Endodermal cell (in vitro differentiated cells): ENCODE measurements around the gene WNT2. TPM values are rescaled to one million over a fixed set of nuclear protein-coding genes. Genes with fewer than 3 reads are reported as not detected.

Source experiments
- DNase-seq: peaks from one replicate; pipeline ENCODE4 v3.0.0-alpha.2; 2017
- H3K27ac ChIP-seq: 2 replicates; pipeline ENCODE4 v1.5.1; 2013; ENCODE audit warnings: mild to moderate bottlenecking, low read depth, low read length, moderate library complexity
- H3K27me3 ChIP-seq: 2 replicates; pipeline ENCODE4 v1.6.1; 2013; ENCODE audit warnings: mild to moderate bottlenecking, low read length, moderate library complexity; ENCODE audit not compliant: insufficient read depth, control insufficient read depth, poor library complexity, severe bottlenecking
- H3K36me3 ChIP-seq: 2 replicates; pipeline ENCODE4 v1.7.0; 2013; ENCODE audit warnings: mild to moderate bottlenecking, low read length, moderate library complexity; ENCODE audit not compliant: control insufficient read depth, insufficient read depth
- H3K4me1 ChIP-seq: one replicate; pipeline ENCODE4 v1.7.0; 2013; ENCODE audit warnings: low read length; ENCODE audit not compliant: control insufficient read depth, insufficient read depth
- H3K4me3 ChIP-seq: 2 replicates; pipeline ENCODE4 v1.5.1; 2013; ENCODE audit warnings: mild to moderate bottlenecking, low read length, moderate library complexity
- H3K9ac ChIP-seq: 2 replicates; pipeline ENCODE4 v1.6.1; 2013; ENCODE audit warnings: mild to moderate bottlenecking, low read length, moderate library complexity; ENCODE audit not compliant: poor library complexity, severe bottlenecking; ENCODE audit errors: extremely low read depth
- H3K9me3 ChIP-seq: 2 replicates; pipeline ENCODE4 v1.6.1; 2013; ENCODE audit warnings: mild to moderate bottlenecking, low read length, moderate library complexity; ENCODE audit not compliant: control insufficient read depth
- H3K27ac Mint-ChIP-seq: 2 replicates; pipeline ENCODE4 v1.8.0; 2020; ENCODE audit warnings: mixed read lengths
- H3K27me3 Mint-ChIP-seq: 2 replicates; pipeline ENCODE4 v1.8.0; 2021; ENCODE audit warnings: mild to moderate bottlenecking, mixed read lengths; ENCODE audit not compliant: insufficient read depth
- H3K36me3 Mint-ChIP-seq: 2 replicates; pipeline ENCODE4 v1.8.0; 2020; ENCODE audit warnings: low read depth, mixed read lengths
- H3K4me1 Mint-ChIP-seq: 2 replicates; pipeline ENCODE4 v1.8.0; 2020; ENCODE audit warnings: mixed read lengths
- H3K4me3 Mint-ChIP-seq: 2 replicates; pipeline ENCODE4 v1.8.0; 2020; ENCODE audit warnings: mild to moderate bottlenecking, moderate library complexity, mixed read lengths
- H3K9me3 Mint-ChIP-seq: 2 replicates; pipeline ENCODE4 v1.8.0; 2020; ENCODE audit warnings: mild to moderate bottlenecking, mixed read lengths
- WGBS, 2 experiments: methylation state at CpG; one replicate each; pipeline versions ENCODE4 v1.1.5 to v1.1.7; 2013; ENCODE audit warnings: missing lambda C conversion rate in 2 of 2, mixed read lengths in 1 of 2; ENCODE audit not compliant: insufficient coverage in 1 of 2, insufficient read length in 1 of 2; 5-methylcytosine and 5-hydroxymethylcytosine counted together
- total RNA-seq, 2 donors: library from RNA; stranded (reverse); fragmentation: NEBNext Ultra II Directional in 1 of 2; extraction: Animal tissue kit (Norgen Biotek cat#: 25700) in 1 of 2; gene quantifications; 2 replicates in 1 of 2; 3 replicates in 1 of 2; pipeline ENCODE4 v1.2.1, GENCODE V29; 2021
- TF ChIP-seq, protein P1 (sequence below): fragments of 200-600 bp; sonication (generic); conservative IDR thresholded peaks from 2 replicates; pipeline ENCODE4 v1.5.0; 2021; ENCODE audit warnings: antibody characterized with exemption, mild to moderate bottlenecking

The WNT2 gene
- total RNA-seq, 2 donors from 2014 or later: not detected

DNA sequence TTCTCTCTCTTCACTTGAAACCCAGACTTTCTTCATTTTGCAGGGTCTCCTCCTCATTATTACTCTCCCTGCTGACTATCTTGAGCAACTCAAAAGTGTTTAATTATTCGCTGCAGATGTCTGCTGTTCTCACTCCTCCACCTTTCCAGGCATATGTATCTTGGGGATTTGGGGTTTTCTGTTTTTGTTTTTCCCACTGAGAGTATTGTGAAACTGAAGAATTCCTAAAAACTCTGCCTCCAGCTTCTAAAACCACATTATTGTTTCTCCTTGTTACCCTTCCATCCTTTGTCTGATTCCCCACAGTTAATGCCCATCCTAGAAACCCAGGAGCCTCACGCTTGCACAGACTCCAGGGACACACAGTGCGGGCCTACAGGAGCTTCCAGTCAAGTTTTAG, 51.3 kb downstream of the WNT2 start:
- Histone ChIP-seq H3K36me3 (no peaks in the 10 kb centered on the region), H3K27me3 (no peaks in the 10 kb centered on the region)
- no peak overlapping the region for H3K27ac Mint-ChIP-seq

DNA sequence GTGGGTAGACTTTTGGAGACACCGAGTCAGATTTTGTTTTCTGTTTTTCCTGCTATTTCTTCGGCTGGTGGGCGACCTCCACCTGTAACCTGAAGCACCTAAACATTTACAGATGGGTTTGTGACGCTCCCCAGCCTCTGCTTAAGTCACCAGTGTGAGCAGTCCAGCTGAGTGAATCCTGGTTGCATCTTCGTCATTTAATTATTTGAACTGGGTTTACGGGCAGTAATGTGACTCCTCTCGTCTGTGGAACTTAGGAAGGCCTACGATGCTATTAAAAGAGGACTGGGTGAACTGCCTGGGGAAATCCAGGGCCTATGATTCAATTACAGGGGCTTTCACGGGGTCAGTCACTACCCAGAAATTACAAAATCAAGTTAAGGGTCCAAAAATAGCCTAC, 52.5 kb downstream of the WNT2 start:
- no peak overlapping the region for H3K27ac Mint-ChIP-seq
- no peak overlapping the region for H3K27ac ChIP-seq

More for the DNA sequence above, 51.3 kb downstream of the WNT2 start:
- Histone ChIP-seq H3K9me3 (no peaks in the 10 kb centered on the region), H3K9ac (no peak overlapping the region), H3K4me3 (no peak overlapping the region), H3K27ac (no peak overlapping the region), H3K4me1 (no peaks in the 10 kb centered on the region)
- DNase-seq: no peak
- Mint-ChIP-seq H3K4me3 (no peak overlapping the region), H3K36me3 (no peaks in the 10 kb centered on the region), H3K9me3 (no peaks in the 10 kb centered on the region), H3K27me3 (no peaks in the 10 kb centered on the region), H3K4me1 (no peaks in the 10 kb centered on the region)
- 94 to 100% methylated on average over 2 to 3 of the region's 3 CpGs for whole genome bisulfite sequencing, 2 experiments
- TF ChIP-seq, protein P1, sequence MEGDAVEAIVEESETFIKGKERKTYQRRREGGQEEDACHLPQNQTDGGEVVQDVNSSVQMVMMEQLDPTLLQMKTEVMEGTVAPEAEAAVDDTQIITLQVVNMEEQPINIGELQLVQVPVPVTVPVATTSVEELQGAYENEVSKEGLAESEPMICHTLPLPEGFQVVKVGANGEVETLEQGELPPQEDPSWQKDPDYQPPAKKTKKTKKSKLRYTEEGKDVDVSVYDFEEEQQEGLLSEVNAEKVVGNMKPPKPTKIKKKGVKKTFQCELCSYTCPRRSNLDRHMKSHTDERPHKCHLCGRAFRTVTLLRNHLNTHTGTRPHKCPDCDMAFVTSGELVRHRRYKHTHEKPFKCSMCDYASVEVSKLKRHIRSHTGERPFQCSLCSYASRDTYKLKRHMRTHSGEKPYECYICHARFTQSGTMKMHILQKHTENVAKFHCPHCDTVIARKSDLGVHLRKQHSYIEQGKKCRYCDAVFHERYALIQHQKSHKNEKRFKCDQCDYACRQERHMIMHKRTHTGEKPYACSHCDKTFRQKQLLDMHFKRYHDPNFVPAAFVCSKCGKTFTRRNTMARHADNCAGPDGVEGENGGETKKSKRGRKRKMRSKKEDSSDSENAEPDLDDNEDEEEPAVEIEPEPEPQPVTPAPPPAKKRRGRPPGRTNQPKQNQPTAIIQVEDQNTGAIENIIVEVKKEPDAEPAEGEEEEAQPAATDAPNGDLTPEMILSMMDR: no peak

DNA sequence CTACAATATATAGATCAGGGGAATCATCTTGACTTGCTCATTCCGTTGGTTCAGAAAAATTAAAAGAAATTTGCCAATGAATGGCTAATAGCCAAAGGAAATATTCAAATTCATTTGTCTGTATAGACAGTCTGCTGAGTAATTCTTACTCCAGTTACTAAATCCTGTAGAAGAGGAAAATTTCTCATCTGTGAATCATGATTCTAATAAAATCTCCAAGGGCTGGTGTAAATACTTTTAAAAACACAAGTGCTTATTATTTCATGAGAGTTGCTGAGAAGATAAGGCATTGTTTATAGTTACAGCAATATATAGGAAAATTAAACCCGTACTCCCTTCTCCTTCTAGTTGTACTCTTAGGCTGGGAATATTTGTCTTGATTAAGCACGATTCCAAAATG, 53.0 kb downstream of the WNT2 start:
- TF ChIP-seq, protein P1: no peak
- H3K4me3 Mint-ChIP-seq: no peak overlapping the region
- DNase-seq: no peak
- no peak overlapping the region for H3K27ac Mint-ChIP-seq
- H3K27me3 Mint-ChIP-seq: no peaks in the 10 kb centered on the region
- 94% methylated on average over 3 of the region's 3 CpGs; no CpG with 5 or more reads in 1 of the 2 experiments for WGBS, 2 experiments
- Histone ChIP-seq H3K9ac (no peak overlapping the region), H3K4me1 (no peaks in the 10 kb centered on the region), H3K27ac (no peak overlapping the region), H3K4me3 (no peak overlapping the region), H3K9me3 (no peaks in the 10 kb centered on the region), H3K27me3 (no peaks in the 10 kb centered on the region), H3K36me3 (no peaks in the 10 kb centered on the region)
- no peaks in the 10 kb centered on the region for H3K36me3 Mint-ChIP-seq
- H3K4me1 Mint-ChIP-seq: no peaks in the 10 kb centered on the region
- H3K9me3 Mint-ChIP-seq: no peaks in the 10 kb centered on the region

More for the DNA sequence above, 52.5 kb downstream of the WNT2 start:
- Mint-ChIP-seq H3K27me3 (no peaks in the 10 kb centered on the region), H3K9me3 (no peaks in the 10 kb centered on the region), H3K4me3 (no peak overlapping the region), H3K36me3 (no peaks in the 10 kb centered on the region), H3K4me1 (no peaks in the 10 kb centered on the region)
- Histone ChIP-seq H3K4me3 (no peak overlapping the region), H3K9ac (no peak overlapping the region), H3K4me1 (no peaks in the 10 kb centered on the region), H3K27me3 (no peaks in the 10 kb centered on the region), H3K36me3 (no peaks in the 10 kb centered on the region), H3K9me3 (no peaks in the 10 kb centered on the region)
- WGBS, 2 experiments: 88 to 89% methylated on average over 9 of the region's 9 CpGs
- no peak for DNase-seq
- TF ChIP-seq, protein P1: no peak
